HCT116 (cell line): Measurements from ENCODE around the gene OSBP2. TPM values are rescaled to one million over a fixed set of nuclear protein-coding genes. Genes with fewer than 3 reads are reported as not detected.
A peak's percentile ranks its signal among the peaks of the same experiment; 100 is the strongest.

Source experiments
- ATAC-seq: fragments of 200-7000 bp; cut with Tn5 transposase; 2 replicates; pipeline ENCODE4 v1.9.1; 2020; ENCODE audit warnings: mild to moderate bottlenecking, moderate library complexity
- BruUV-seq: library from RNA; stranded (reverse); fragments of 400-500 nt; replicated peaks from 2 replicates; lab custom pipeline; 2021; lab: Mats Ljungman, UMichigan
- CTCF ChIA-PET: fragments of 300-600 bp; sonication (Branson Sonifier 250); formaldehyde crosslinking; loops from one replicate; lab custom pipeline; 2021; ENCODE audit warnings: antibody characterized with exemption; lab: Charles Lee
- POLR2A ChIA-PET: fragments of 300-600, 350-600 bp; sonication (Branson Sonifier 250); formaldehyde crosslinking; loops from one replicate; lab custom pipeline; 2021; ENCODE audit warnings: antibody characterized with exemption; lab: Charles Lee
- RAD21 ChIA-PET, 2 experiments: fragments of 300-600 bp; sonication (Branson Sonifier 250); formaldehyde crosslinking; loops; one replicate each; lab custom pipeline; 2023; ENCODE audit warnings: low total read pairs in 2 of 2; ENCODE audit not compliant: uncharacterized antibody in 2 of 2, unreplicated experiment in 2 of 2, low non-redundant PET in 1 of 2; lab: Charles Lee
- DNase-seq: peaks from one replicate; pipeline ENCODE4 v3.0.0-alpha.2; 2010; ENCODE audit warnings: low read depth, low spot score
- H2AFZ ChIP-seq: fragments of 200-600 bp; shearing (Covaris generic), sonication (generic); 2 replicates; pipeline ENCODE4 v1.6.1; 2017; ENCODE audit warnings: low read depth, mixed run types, mixed read lengths, antibody characterized with exemption, low read length; ENCODE audit not compliant: poor library complexity, severe bottlenecking
- H3K27ac ChIP-seq: 2 replicates; pipeline ENCODE4 v1.5.1; 2012; ENCODE audit warnings: low read depth, low read length
- H3K27me3 ChIP-seq: fragments of 200-600 bp; sonication (generic); 2 replicates; pipeline ENCODE4 v1.6.1; 2016; ENCODE audit warnings: mixed run types, low read length, mixed read lengths; ENCODE audit not compliant: insufficient read depth
- H3K36me3 ChIP-seq, 2 experiments: fragments of 200-500 bp in 1 of 2; fragments of 200-600 bp in 1 of 2; sonication (Bioruptor generic) in 1 of 2; sonication (generic) in 1 of 2; 2 replicates each; pipeline versions ENCODE4 v1.5.1 to v1.6.1; 2014 to 2016; ENCODE audit warnings: low read length in 2 of 2, inconsistent platforms in 1 of 2, mixed read lengths in 1 of 2, mixed run types in 1 of 2; ENCODE audit not compliant: insufficient read depth in 2 of 2, control insufficient read depth in 1 of 2
- H3K4me1 ChIP-seq, 2 experiments: fragments of 200-600 bp in 1 of 2; sonication (generic) in 1 of 2; 2 replicates each; pipeline versions ENCODE4 v1.5.1 to v1.6.1; 2012 to 2017; ENCODE audit warnings: low read length in 2 of 2, inconsistent platforms in 1 of 2, mild to moderate bottlenecking in 1 of 2, mixed read lengths in 1 of 2, mixed run types in 1 of 2, moderate library complexity in 1 of 2; ENCODE audit not compliant: insufficient read depth in 2 of 2, control insufficient read depth in 1 of 2
- H3K4me2 ChIP-seq: fragments of 200-600 bp; sonication (generic); 2 replicates; pipeline ENCODE4 v1.6.1; 2017; ENCODE audit warnings: mixed run types, low read length, mixed read lengths
- H3K4me3 ChIP-seq, 2 experiments: fragments of 200-600 bp in 1 of 2; sonication (generic) in 1 of 2; replicated peaks in 1 of 2; 2 replicates each; pipeline ENCODE4 v1.5.1; 2011 to 2016; ENCODE audit warnings: low read length in 2 of 2, control low read depth in 1 of 2, low read depth in 1 of 2, mild to moderate bottlenecking in 1 of 2, mixed read lengths in 1 of 2, mixed run types in 1 of 2
- H3K79me2 ChIP-seq: fragments of 200-600 bp; sonication (generic); 2 replicates; pipeline ENCODE4 v1.6.1; 2017; ENCODE audit warnings: mild to moderate bottlenecking, mixed run types, low read length, moderate library complexity, mixed read lengths; ENCODE audit not compliant: insufficient read depth
- H3K9ac ChIP-seq: fragments of 200-600 bp; sonication (generic); 2 replicates; pipeline ENCODE4 v1.6.1; 2016; ENCODE audit warnings: low read length, mixed read lengths
- H3K9me2 ChIP-seq: fragments of 200-600 bp; sonication (generic), shearing (Covaris generic); 2 replicates; pipeline ENCODE4 v1.6.1; 2017; ENCODE audit warnings: mixed run types, mild to moderate bottlenecking, moderate library complexity; ENCODE audit not compliant: insufficient read depth
- H3K9me3 ChIP-seq, 2 experiments: fragments of 200-500 bp in 1 of 2; fragments of 200-600 bp in 1 of 2; sonication (Bioruptor generic) in 1 of 2; sonication (generic) in 1 of 2; 2 replicates each; pipeline ENCODE4 v1.6.1; 2014 to 2017; ENCODE audit warnings: low read length in 2 of 2, mixed read lengths in 2 of 2, inconsistent platforms in 1 of 2, low read depth in 1 of 2, mild to moderate bottlenecking in 1 of 2, mixed run types in 1 of 2, moderate library complexity in 1 of 2; ENCODE audit not compliant: control insufficient read depth in 1 of 2, insufficient read depth in 1 of 2
- H4K20me1 ChIP-seq: fragments of 200-600 bp; sonication (generic), shearing (Covaris generic); 2 replicates; pipeline ENCODE4 v1.6.1; 2017; ENCODE audit warnings: mixed run types, mild to moderate bottlenecking, moderate library complexity; ENCODE audit not compliant: insufficient read depth
- EGR1 ChIP-seq: IDR thresholded peaks from 2 replicates; pipeline ENCODE4 v1.6.1; 2012; ENCODE audit warnings: low read depth
- POLR2AphosphoS5 ChIP-seq: IDR thresholded peaks from 2 replicates; pipeline ENCODE4 v1.6.1; 2011; ENCODE audit warnings: mild to moderate bottlenecking, low read depth, low read length, moderate library complexity
- RAD21 ChIP-seq: IDR thresholded peaks from 2 replicates; pipeline ENCODE4 v1.6.1; 2012; ENCODE audit warnings: low read depth, mild to moderate bottlenecking
- SIN3A ChIP-seq: IDR thresholded peaks from 2 replicates; pipeline ENCODE4 v1.6.1; 2012; ENCODE audit warnings: low read depth
- SRF ChIP-seq: IDR thresholded peaks from 2 replicates; pipeline ENCODE4 v1.6.1; 2012; ENCODE audit warnings: low read depth
- ZFX ChIP-seq: fragments of 450-650 bp; IDR thresholded peaks from 2 replicates; pipeline ENCODE4 v1.6.1; 2017
- intact Hi-C: fragments of 100-400 bp; cut with micrococcal nuclease; formaldehyde crosslinking; loops from 2 replicates; pipeline ENCODE4 v1.10.0; 2022
- total RNA-seq: library from RNA; stranded (reverse); gene quantifications from one replicate; pipeline ENCODE4 v1.2.1, GENCODE V29; 2021; ENCODE audit not compliant: unreplicated experiment
- TF ChIP-seq, protein P1 (sequence below), 3 experiments: fragments of 200-600 bp in 1 of 3; sonication (generic) in 1 of 3; IDR thresholded peaks in 2 of 3; conservative IDR thresholded peaks in 1 of 3; 2 replicates each; pipeline ENCODE4 v1.5.1; 2012 to 2017; ENCODE audit warnings: low read depth in 2 of 3, low read length in 2 of 3, antibody characterized with exemption in 1 of 3, borderline replicate concordance in 1 of 3, control low read depth in 1 of 3, mild to moderate bottlenecking in 1 of 3, mixed read lengths in 1 of 3, mixed run types in 1 of 3, moderate library complexity in 1 of 3; ENCODE audit not compliant: insufficient read depth in 1 of 3

OSBP2 gene
- total RNA-seq, 1 experiment from 2014 or later: 12.9 TPM

DNA sequence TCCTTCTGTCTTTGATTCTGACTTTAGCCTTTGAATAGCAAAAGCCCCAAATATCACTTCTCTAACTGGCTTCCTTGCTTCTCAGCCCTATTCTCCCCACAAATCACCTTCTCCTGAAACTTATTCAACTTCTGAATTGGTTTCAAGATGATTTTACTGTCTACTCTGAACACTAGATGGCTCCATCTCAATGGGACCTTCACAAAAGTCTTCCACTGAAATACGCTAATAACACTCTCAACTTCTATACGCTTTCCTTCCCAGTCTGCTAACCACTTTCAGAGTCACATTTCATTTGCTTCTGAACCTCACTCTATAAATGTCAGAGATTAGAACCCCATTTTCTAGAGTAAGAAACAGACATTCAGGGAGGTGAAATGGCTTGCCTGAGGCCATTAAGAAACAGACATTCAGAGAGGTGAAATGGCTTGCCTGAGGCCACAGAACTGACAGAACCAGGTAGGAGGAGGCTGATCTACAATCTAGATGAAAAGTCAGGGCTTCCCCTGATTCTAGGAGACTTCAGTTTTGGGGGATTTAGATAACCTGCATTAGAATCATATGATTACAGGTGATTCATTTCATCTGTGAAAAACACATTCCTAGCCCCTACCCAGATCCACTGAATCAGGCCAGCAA is 253.3 kb downstream of the OSBP2 start:
- TF ChIP-seq RAD21: peak; percentile 73
- TF ChIP-seq SIN3A: no peak
- TF ChIP-seq, protein P1, sequence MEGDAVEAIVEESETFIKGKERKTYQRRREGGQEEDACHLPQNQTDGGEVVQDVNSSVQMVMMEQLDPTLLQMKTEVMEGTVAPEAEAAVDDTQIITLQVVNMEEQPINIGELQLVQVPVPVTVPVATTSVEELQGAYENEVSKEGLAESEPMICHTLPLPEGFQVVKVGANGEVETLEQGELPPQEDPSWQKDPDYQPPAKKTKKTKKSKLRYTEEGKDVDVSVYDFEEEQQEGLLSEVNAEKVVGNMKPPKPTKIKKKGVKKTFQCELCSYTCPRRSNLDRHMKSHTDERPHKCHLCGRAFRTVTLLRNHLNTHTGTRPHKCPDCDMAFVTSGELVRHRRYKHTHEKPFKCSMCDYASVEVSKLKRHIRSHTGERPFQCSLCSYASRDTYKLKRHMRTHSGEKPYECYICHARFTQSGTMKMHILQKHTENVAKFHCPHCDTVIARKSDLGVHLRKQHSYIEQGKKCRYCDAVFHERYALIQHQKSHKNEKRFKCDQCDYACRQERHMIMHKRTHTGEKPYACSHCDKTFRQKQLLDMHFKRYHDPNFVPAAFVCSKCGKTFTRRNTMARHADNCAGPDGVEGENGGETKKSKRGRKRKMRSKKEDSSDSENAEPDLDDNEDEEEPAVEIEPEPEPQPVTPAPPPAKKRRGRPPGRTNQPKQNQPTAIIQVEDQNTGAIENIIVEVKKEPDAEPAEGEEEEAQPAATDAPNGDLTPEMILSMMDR (IDR thresholded peaks at IDR 0.05 in 2 of 3, conservative IDR thresholded peaks at IDR 0.05 in 1 of 3; ENCODE audit: borderline replicate concordance in 1 of 3, insufficient read depth in 1 of 3, low read depth in 2 of 3, low read length in 2 of 3): peak; percentile 52 to 66 (median 66); a peak in 5 of 6 replicates

DNA sequence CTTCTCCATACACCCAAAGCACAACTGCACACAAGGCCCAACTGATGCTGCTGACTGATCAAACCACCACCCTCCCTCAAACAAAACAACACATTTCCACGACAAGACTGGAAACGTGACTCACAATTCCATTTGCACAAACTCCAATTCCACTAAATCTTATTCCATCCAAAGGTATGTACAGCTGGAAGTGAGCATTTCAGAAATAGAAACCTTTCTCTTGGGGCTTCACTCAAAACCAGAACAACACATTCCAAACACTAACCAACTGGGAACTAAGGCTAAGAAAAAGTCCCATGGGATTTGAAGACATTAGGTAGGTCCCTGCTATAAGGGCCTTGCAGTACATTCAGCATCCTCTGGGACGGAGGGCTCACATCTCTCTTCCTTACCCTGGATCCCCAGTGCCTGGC is 254.3 kb downstream of the OSBP2 start:
- intact Hi-C loops: loop anchor here (1.0 to 2.0 kb wide), 3 partner anchors 136 to 282 kb away; no protein-coding TSS in a partner anchor
- no peaks in the 10 kb centered on the region for H3K9me3 ChIP-seq
- H3K27ac ChIP-seq: no peak overlapping the region
- no peaks in the 10 kb centered on the region for H3K79me2 ChIP-seq
- no peak overlapping the region for H3K4me3 ChIP-seq
- no peak for TF ChIP-seq ZFX
- no peak for TF ChIP-seq POLR2AphosphoS5
- TF ChIP-seq EGR1: no peak
- TF ChIP-seq SRF: no peak
- H3K27me3 ChIP-seq: no peaks in the 10 kb centered on the region
- ATAC-seq (peak; percentile 52; the same call in 1 of the 2 replicates), DNase-seq (no peak)
- no peaks in the 10 kb centered on the region; the same call in 1 of the 2 replicates for H3K9me2 ChIP-seq
- H3K36me3 ChIP-seq: peaks cover 0 to 9% of the 10 kb centered on the region in 2 experiments; a peak in 1 of 4 replicates
- H4K20me1 ChIP-seq: no peaks in the 10 kb centered on the region
- ChIA-PET POLR2A (no interaction called here), CTCF (interaction anchor here (2.2 to 2.9 kb wide), 2 partner anchors 133 to 136 kb away, joined by 8 to 25 read pairs; partner anchors contain the start of gene SMTN), RAD21 (no interaction called here)
- BruUV-seq: no TSS peak
- H3K4me2 ChIP-seq: no peak overlapping the region
- H2AFZ ChIP-seq: no peak overlapping the region
- no peaks in the 10 kb centered on the region for H3K4me1 ChIP-seq
- no peak overlapping the region for H3K9ac ChIP-seq

More for the DNA sequence above, 253.3 kb downstream of the OSBP2 start:
- Histone ChIP-seq H3K79me2 (no peaks in the 10 kb centered on the region), H3K9ac (no peak overlapping the region), H3K9me2 (no peaks in the 10 kb centered on the region), H3K4me1 (no peaks in the 10 kb centered on the region), H3K27ac (no peak overlapping the region), H3K4me3 (no peak overlapping the region), H3K27me3 (no peaks in the 10 kb centered on the region), H3K36me3 (peaks cover 0 to 9% of the 10 kb centered on the region in 2 experiments; a peak in 2 of 4 replicates), H3K4me2 (no peak overlapping the region), H2AFZ (no peak overlapping the region), H3K9me3 (no peaks in the 10 kb centered on the region), H4K20me1 (no peaks in the 10 kb centered on the region)
- ATAC-seq: peak; percentile 50; the same call in 1 of the 2 replicates
- ChIA-PET POLR2A (no interaction called here), RAD21 (no interaction called here), CTCF (interaction anchor here (2.9 kb wide), 2 partner anchors 134 to 136 kb away, joined by 23 to 25 read pairs; partner anchors contain the start of gene SMTN)
- peak; percentile 16 for DNase-seq
- intact Hi-C loops: loop anchor here (1.0 to 2.0 kb wide), 3 partner anchors 137 to 283 kb away; no protein-coding TSS in a partner anchor
- no TSS peak for BruUV-seq
